Endodermal cell (in vitro differentiated cells): ENCODE data around the gene MZT2A. TPM values are rescaled to one million over a fixed set of nuclear protein-coding genes. Genes with fewer than 3 reads are reported as not detected.
"Not testable (repeated sequence)": the region's sequence is repeated elsewhere in the genome, so short reads cannot be mapped to it uniquely, and the experiment has no call there.

Experiments
- DNase-seq: peaks from one replicate; pipeline ENCODE4 v3.0.0-alpha.2; 2017
- H3K27ac ChIP-seq: 2 replicates; pipeline ENCODE4 v1.5.1; 2013; ENCODE audit warnings: mild to moderate bottlenecking, low read depth, low read length, moderate library complexity
- H3K27me3 ChIP-seq: 2 replicates; pipeline ENCODE4 v1.6.1; 2013; ENCODE audit warnings: mild to moderate bottlenecking, low read length, moderate library complexity; ENCODE audit not compliant: insufficient read depth, control insufficient read depth, poor library complexity, severe bottlenecking
- H3K36me3 ChIP-seq: 2 replicates; pipeline ENCODE4 v1.7.0; 2013; ENCODE audit warnings: mild to moderate bottlenecking, low read length, moderate library complexity; ENCODE audit not compliant: control insufficient read depth, insufficient read depth
- H3K4me1 ChIP-seq: one replicate; pipeline ENCODE4 v1.7.0; 2013; ENCODE audit warnings: low read length; ENCODE audit not compliant: control insufficient read depth, insufficient read depth
- H3K4me3 ChIP-seq: 2 replicates; pipeline ENCODE4 v1.5.1; 2013; ENCODE audit warnings: mild to moderate bottlenecking, low read length, moderate library complexity
- H3K9ac ChIP-seq: 2 replicates; pipeline ENCODE4 v1.6.1; 2013; ENCODE audit warnings: mild to moderate bottlenecking, low read length, moderate library complexity; ENCODE audit not compliant: poor library complexity, severe bottlenecking; ENCODE audit errors: extremely low read depth
- H3K9me3 ChIP-seq: 2 replicates; pipeline ENCODE4 v1.6.1; 2013; ENCODE audit warnings: mild to moderate bottlenecking, low read length, moderate library complexity; ENCODE audit not compliant: control insufficient read depth
- H3K27ac Mint-ChIP-seq: 2 replicates; pipeline ENCODE4 v1.8.0; 2020; ENCODE audit warnings: mixed read lengths
- H3K27me3 Mint-ChIP-seq: 2 replicates; pipeline ENCODE4 v1.8.0; 2021; ENCODE audit warnings: mild to moderate bottlenecking, mixed read lengths; ENCODE audit not compliant: insufficient read depth
- H3K36me3 Mint-ChIP-seq: 2 replicates; pipeline ENCODE4 v1.8.0; 2020; ENCODE audit warnings: low read depth, mixed read lengths
- H3K4me1 Mint-ChIP-seq: 2 replicates; pipeline ENCODE4 v1.8.0; 2020; ENCODE audit warnings: mixed read lengths
- H3K4me3 Mint-ChIP-seq: 2 replicates; pipeline ENCODE4 v1.8.0; 2020; ENCODE audit warnings: mild to moderate bottlenecking, moderate library complexity, mixed read lengths
- H3K9me3 Mint-ChIP-seq: 2 replicates; pipeline ENCODE4 v1.8.0; 2020; ENCODE audit warnings: mild to moderate bottlenecking, mixed read lengths
- WGBS, 2 experiments: methylation state at CpG; one replicate each; pipeline versions ENCODE4 v1.1.5 to v1.1.7; 2013; ENCODE audit warnings: missing lambda C conversion rate in 2 of 2, mixed read lengths in 1 of 2; ENCODE audit not compliant: insufficient coverage in 1 of 2, insufficient read length in 1 of 2; 5-methylcytosine and 5-hydroxymethylcytosine counted together
- total RNA-seq, 2 donors: library from RNA; stranded (reverse); fragmentation: NEBNext Ultra II Directional in 1 of 2; extraction: Animal tissue kit (Norgen Biotek cat#: 25700) in 1 of 2; gene quantifications; 2 replicates in 1 of 2; 3 replicates in 1 of 2; pipeline ENCODE4 v1.2.1, GENCODE V29; 2021
- TF ChIP-seq, protein P1 (sequence below): fragments of 200-600 bp; sonication (generic); conservative IDR thresholded peaks from 2 replicates; pipeline ENCODE4 v1.5.0; 2021; ENCODE audit warnings: antibody characterized with exemption, mild to moderate bottlenecking

The MZT2A gene
- total RNA-seq, 2 donors from 2014 or later, result 133 to 144 TPM

- H3K27ac Mint-ChIP-seq, H3K4me3 ChIP-seq, H3K27ac ChIP-seq, H3K36me3 ChIP-seq, H3K4me1 ChIP-seq, H3K36me3 Mint-ChIP-seq, H3K27me3 ChIP-seq, H3K4me1 Mint-ChIP-seq, DNase-seq, H3K9me3 ChIP-seq, H3K4me3 Mint-ChIP-seq, H3K27me3 Mint-ChIP-seq, H3K9ac ChIP-seq, H3K9me3 Mint-ChIP-seq: not testable (repeated sequence)
- WGBS, 2 experiments, result 91 to 100% methylated on average over 1 to 7 of the region's 10 CpGs
Measured at GRCh38 chr2:131451265-131451949, 40.8 kb downstream of the MZT2A start.

GRCh38 chr2:131447981-131448380, 44.2 kb downstream of the MZT2A start:
- not testable (repeated sequence) for H3K27ac ChIP-seq, H3K36me3 Mint-ChIP-seq, H3K9me3 ChIP-seq, H3K27ac Mint-ChIP-seq, H3K4me1 ChIP-seq, H3K4me3 Mint-ChIP-seq, H3K9ac ChIP-seq, H3K9me3 Mint-ChIP-seq, DNase-seq, H3K27me3 Mint-ChIP-seq, H3K4me3 ChIP-seq, H3K27me3 ChIP-seq, H3K4me1 Mint-ChIP-seq, H3K36me3 ChIP-seq
- WGBS, 2 experiments, result 91 to 97% methylated on average over 7 of the region's 9 CpGs

DNA sequence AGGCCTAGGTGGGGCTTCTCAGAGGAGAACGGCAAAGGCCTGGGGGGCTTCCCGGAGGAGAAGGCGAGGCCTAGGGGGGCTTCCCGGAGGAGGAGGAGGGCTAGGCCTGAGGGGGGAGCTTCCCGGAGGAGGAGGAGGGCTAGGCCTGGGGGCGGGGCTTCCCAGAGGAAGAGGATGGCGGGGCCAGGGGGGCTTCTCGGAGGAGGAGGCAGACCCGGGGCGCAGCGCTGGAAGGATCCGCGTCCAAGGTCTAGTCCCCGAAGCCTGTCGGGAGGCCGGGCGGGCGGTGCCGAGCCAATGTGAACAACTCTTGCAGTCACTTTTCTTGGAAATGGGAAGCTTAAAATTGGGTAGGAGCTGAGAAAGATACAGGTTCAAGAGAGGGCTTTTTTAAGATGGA, 46.3 kb downstream of the MZT2A start:
- Histone ChIP-seq H3K27me3 (no peaks in the 10 kb centered on the region), H3K27ac (no peak overlapping the region), H3K4me1 (no peaks in the 10 kb centered on the region), H3K36me3 (no peaks in the 10 kb centered on the region), H3K9me3 (no peaks in the 10 kb centered on the region), H3K9ac (no peak overlapping the region), H3K4me3 (no peak overlapping the region)
- TF ChIP-seq, protein P1, sequence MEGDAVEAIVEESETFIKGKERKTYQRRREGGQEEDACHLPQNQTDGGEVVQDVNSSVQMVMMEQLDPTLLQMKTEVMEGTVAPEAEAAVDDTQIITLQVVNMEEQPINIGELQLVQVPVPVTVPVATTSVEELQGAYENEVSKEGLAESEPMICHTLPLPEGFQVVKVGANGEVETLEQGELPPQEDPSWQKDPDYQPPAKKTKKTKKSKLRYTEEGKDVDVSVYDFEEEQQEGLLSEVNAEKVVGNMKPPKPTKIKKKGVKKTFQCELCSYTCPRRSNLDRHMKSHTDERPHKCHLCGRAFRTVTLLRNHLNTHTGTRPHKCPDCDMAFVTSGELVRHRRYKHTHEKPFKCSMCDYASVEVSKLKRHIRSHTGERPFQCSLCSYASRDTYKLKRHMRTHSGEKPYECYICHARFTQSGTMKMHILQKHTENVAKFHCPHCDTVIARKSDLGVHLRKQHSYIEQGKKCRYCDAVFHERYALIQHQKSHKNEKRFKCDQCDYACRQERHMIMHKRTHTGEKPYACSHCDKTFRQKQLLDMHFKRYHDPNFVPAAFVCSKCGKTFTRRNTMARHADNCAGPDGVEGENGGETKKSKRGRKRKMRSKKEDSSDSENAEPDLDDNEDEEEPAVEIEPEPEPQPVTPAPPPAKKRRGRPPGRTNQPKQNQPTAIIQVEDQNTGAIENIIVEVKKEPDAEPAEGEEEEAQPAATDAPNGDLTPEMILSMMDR, result no peak
- no peak overlapping the region for H3K4me3 Mint-ChIP-seq
- H3K27me3 Mint-ChIP-seq, result peaks cover 8% of the 10 kb centered on the region
- H3K9me3 Mint-ChIP-seq, result peaks cover 1% of the 10 kb centered on the region
- no peak overlapping the region for H3K27ac Mint-ChIP-seq
- no peaks in the 10 kb centered on the region for H3K4me1 Mint-ChIP-seq
- WGBS, 2 experiments, result 96 to 100% methylated on average over 4 to 19 of the region's 19 CpGs
- DNase-seq, result no peak
- no peaks in the 10 kb centered on the region for H3K36me3 Mint-ChIP-seq

DNA sequence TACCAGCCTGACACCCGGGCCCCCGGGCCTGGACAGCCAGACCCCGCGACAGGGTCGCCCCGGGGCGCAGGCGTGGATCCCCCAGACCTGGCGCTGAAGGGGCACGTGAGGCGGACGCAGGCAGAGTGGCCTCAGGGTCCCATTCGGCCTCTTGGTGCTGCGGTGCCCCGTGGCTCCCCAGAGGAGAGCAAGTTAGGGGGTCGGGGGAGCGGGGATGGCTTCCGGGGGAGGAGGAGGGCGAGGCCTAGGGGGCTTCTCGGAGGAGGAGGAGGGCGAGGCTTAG, 46.7 kb downstream of the MZT2A start:
- H3K9me3 ChIP-seq, H3K36me3 Mint-ChIP-seq, H3K4me3 ChIP-seq, H3K27ac ChIP-seq, DNase-seq, H3K27me3 ChIP-seq, H3K9me3 Mint-ChIP-seq, H3K4me1 ChIP-seq, H3K27ac Mint-ChIP-seq, H3K9ac ChIP-seq, H3K4me3 Mint-ChIP-seq, H3K27me3 Mint-ChIP-seq, H3K4me1 Mint-ChIP-seq, H3K36me3 ChIP-seq: not testable (repeated sequence)
- WGBS, 2 experiments, result 97% methylated on average over 21 of the region's 21 CpGs; no CpG with 5 or more reads in 1 of the 2 experiments

GRCh38 chr2:131444736-131445514, 47.3 kb downstream of the MZT2A start:
- H3K27me3 Mint-ChIP-seq, H3K9me3 ChIP-seq, H3K4me1 Mint-ChIP-seq, H3K36me3 ChIP-seq, H3K36me3 Mint-ChIP-seq, H3K27ac Mint-ChIP-seq, H3K4me3 Mint-ChIP-seq, H3K27me3 ChIP-seq, H3K4me1 ChIP-seq, H3K9me3 Mint-ChIP-seq, H3K9ac ChIP-seq, DNase-seq, H3K4me3 ChIP-seq, H3K27ac ChIP-seq: not testable (repeated sequence)
- 94 to 97% methylated on average over 43 to 89 of the region's 90 CpGs for WGBS, 2 experiments

DNA sequence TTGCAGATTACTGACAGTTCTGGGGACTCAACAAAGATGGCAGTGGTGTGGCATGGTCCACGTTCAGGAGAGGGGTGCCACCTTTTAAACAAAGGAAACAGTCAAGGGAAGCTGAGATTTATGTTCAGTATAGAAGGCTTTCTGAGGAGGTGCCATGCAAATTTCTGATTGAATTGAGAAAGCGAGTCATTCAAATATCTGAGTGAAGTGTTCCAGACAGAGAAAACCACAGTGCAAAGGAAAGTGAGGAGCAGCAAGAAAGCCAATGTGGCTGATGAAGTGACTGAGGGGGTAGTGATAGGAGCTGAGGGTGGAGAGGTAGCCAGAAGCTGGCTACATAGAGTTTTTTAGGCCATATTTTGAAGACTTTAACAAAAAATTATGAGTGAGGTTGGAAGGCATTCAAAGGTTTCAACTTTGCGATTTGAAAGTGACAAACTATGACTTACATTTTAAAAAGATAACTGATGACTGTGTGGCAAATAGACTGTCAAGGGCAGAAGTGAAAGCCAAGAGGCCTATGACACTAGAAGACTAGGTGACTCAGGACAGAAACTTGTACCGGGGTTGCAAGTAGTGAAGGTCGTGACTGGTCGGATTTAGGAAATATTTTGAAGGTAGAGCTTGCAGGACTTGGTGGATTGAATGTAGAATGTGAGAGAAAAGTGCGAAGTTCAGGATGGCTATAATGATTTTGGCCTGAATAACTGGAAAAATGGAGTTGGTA, 51.3 kb downstream of the MZT2A start:
- H3K9me3 ChIP-seq, H3K36me3 Mint-ChIP-seq, H3K27ac ChIP-seq, H3K27me3 ChIP-seq, DNase-seq, H3K27ac Mint-ChIP-seq, H3K4me3 Mint-ChIP-seq, H3K36me3 ChIP-seq, H3K4me3 ChIP-seq, H3K9me3 Mint-ChIP-seq, H3K4me1 Mint-ChIP-seq, H3K4me1 ChIP-seq, H3K9ac ChIP-seq, H3K27me3 Mint-ChIP-seq: not testable (repeated sequence)
- WGBS, 2 experiments, result 86 to 92% methylated on average over 2 to 7 of the region's 7 CpGs
